ENCODE data around the gene PACS2.

The PACS2 gene

DNA sequence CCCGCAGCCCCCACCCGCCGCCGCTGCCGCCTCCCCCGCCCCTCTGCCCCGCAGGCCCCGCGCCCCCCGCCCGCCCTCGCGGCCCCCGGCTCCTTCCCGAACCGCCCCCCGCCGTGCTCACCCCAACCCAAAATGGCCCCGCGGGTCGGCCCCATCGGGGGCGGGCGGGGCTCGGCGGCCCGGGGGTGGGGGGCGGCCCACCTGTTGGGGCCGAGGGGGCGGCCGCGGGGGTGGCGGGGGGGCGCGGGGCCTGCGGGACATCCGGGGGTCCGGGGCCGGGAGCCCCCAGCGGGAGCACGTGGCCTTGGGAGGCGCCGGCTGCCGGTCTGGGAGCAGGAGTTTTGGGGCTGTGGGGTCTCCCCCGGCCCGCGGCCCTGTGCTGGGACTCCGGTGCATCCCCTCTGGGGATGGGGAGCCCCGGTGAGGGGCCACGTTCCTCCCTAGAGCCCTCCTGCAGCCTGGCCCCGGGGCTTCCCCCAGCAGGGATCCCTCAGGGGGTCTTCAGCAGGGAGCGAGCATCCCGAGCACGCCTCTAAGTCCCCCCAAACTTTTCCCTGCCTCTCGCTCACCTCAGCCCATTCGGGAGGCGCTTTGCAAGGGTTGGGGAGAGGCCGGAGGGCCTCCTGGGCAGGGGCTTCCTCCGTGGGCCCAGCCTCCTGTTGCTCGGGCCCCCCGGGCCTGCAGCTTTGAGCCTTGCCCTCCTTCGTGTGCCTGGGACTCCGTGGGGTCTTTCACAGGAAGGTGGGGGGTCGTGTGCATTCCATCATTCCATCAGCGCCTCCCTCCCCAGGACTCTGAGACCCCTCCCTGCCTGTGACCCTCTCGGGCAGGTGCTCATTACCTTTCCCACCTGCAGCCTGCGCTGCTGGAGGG is 105.8 kb downstream of the PACS2 start:
- no peak for DNase-seq (ENCODE audit: low read depth, low spot score)

DNA sequence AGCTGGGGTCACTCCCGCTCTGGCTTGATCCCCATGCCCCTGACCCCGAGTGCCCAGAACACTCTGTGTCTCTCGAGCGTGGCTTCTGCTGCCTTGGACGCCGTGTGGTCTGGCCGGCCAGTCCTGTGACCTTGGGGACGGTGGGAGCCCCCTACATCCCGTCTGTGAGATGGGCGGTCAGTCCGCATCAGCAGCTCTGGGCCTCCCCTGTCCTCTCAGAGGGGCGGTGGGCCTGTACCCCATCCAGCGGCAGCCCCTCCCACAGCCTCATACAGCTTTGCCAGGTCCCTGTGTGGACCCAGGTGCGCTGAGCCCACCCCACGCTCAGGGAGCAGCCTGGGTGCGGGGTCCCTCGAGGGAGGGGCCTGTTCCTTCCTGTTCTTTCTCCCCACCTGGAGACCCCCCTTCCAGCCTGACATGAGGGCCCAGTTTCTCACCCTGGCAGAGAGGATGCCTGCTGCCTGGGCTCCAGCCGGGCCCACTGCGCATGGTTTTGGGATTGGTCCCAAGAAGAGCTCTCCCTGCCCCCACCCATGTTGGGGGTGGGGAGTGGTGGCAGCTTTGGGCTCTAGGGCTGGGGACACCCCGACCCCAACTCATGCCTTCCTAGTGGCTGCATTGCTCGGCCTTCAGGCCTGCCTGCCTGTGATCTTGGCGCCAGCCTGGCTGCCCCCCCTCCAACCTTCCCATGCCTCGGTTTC is 106.6 kb downstream of the PACS2 start:
- DNase-seq (ENCODE audit: low read depth, low spot score): no peak

DNA sequence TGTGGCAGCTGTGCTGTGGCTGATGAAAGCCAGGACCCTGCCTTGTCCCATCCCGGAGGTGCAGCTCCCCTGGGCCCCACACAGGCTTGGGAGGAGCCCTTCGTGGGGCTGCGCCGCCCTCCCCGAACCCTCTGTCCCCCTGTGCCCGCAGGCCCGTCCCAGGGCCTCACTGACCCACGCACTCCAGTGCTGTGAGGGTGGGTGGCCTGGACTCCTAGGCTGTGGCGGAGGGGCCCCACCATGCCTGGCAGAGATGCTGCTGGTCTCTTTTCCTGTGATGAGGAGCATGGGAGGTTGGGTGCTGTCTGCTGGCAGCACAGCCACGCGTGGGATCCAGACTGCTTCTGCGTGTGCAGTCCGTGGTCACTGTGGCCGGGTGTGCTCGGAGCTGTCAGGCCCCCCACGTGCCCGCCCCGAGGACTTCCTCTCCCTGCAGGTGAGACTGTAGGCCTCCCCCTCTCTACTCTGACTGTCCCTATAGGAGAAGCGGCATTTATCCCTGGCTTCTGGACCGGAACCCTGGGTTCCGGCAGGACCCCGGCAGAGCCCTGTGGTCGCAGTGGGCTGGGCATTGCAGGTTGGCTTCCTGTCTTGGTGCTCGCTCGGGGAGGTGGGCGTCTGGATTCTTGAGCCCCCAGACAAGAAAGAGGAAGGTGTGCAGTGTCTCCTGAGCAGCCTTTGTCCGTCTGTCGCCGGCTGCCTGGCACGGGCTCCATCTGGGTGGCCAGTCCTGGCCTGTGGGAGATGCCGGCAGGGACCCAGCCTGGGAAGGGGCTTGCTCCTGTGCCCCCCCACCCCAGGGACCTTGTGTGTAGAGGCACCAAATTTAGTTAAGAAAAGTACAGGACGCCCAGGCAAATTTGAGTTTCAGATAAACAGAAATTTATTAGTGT is 107.4 kb downstream of the PACS2 start:
- DNase-seq (ENCODE audit: low read depth, low spot score): no peak

DNA sequence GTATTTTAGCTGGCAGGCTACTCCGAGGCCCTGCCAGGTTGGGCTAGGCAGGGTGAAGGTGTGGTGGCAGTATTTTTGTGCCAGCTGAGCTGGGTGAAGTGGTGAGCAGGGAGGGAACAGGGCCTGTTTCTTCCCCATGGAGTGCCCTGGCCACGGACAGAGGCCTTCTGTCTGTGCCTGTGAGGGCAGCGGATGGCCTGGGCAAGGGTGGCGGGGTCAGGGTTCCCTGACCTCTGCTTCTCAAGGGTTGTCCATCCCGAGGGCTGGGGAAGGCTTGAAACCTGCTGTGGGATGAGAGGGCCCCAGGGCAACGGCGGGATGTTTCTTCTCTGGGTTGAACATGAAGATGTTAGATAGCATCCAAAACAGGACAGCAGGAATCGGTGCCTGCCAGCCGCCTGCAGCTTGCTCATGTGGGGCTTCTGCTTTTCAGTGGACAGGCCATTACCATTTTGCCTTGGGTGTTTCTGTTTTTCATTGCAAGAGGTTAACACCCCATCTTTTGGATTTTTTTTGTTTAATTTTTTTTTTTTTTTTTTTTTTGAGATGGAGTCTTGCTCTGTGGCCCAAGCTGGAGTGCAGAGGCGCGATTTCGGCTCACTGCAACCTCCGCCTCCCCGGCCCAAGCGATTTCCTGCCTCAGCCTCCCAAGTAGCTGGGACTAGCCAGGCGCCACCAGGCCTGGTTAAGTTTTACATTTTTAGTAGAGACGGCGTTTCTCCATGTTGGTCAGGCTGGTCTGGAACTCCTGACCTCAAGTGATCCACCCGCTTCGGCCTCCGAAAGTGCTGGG is 108.3 kb downstream of the PACS2 start:
- DNase-seq (ENCODE audit: low read depth, low spot score): no peak

DNA sequence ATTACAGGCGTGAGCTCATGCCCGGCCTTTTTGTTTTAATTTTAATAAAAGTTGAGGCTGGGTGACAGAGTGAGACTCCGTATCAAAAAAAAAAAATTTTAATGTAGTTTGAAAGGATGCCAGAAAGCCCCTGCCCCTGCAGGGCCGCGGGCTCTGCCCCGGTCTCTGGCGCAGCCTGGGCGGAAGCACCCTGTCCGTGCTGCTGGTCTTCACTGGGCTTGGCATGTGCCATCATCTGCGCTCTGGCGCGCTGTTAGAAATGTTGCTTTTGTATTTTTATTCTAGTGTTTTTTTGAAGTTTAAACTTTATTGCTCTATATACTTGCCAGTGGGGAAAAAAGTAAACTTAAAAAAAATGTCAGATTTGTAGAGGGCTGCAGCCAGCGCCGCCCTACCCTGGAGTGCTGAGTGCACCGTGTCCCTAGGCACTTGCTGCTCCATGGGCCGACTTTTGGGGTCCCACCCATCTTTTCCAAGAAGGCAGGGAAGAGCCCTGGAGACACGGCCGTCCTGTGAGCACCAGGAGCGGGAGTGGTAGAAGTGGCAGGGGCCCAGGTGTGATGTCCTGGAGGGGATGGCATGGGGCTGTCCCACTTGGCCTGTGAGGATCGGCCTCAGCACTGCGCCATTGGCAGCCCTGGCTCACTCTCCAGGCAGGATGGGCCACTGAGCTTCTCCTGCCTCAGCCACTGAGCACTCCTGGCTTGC is 109.1 kb downstream of the PACS2 start:
- DNase-seq (ENCODE audit: low read depth, low spot score): no peak

DNA sequence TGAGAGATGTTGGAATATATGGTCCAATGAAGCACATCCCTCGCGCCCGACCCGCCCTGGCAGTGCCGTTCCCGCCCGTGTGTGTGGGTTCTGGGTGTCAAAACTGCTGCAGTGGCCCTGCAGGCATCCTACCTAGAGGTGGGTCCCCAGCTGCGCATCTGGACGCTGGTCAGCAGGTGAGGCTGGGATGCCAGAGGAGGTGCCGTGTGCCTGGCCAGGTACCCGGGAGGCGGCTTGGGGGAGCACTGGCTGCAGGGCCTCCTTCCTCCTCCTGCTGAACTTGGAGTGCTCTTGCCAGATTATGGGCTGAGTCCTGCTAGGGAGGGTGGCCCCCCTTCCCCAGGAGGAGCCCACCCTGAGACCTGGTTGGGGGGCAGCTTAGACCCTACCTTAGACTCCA is 110.3 kb downstream of the PACS2 start:
- no peak for DNase-seq (ENCODE audit: low read depth, low spot score)

DNA sequence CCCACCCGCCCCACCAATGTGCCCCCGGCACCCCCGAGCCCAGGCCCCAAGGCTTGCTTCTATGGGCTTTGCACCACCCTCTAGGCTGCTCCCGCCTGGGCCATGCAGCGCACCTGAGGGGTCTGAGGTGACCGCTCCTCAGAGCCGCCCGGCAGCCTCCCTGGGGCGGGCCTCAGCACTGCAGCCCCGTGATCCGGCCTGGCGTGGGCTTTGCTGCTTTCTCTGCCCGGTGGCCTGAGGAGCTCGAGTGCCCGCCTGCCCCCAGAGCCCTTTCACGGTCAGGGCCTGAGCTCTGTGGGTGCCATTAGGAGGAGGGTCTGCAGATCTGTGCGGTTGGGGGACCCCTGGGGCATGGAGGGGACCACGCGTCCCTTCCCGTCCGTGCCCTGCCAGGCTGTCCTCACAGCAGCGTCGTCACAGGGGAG is 111.3 kb downstream of the PACS2 start:
- no peak for DNase-seq (ENCODE audit: low read depth, low spot score)

DNA sequence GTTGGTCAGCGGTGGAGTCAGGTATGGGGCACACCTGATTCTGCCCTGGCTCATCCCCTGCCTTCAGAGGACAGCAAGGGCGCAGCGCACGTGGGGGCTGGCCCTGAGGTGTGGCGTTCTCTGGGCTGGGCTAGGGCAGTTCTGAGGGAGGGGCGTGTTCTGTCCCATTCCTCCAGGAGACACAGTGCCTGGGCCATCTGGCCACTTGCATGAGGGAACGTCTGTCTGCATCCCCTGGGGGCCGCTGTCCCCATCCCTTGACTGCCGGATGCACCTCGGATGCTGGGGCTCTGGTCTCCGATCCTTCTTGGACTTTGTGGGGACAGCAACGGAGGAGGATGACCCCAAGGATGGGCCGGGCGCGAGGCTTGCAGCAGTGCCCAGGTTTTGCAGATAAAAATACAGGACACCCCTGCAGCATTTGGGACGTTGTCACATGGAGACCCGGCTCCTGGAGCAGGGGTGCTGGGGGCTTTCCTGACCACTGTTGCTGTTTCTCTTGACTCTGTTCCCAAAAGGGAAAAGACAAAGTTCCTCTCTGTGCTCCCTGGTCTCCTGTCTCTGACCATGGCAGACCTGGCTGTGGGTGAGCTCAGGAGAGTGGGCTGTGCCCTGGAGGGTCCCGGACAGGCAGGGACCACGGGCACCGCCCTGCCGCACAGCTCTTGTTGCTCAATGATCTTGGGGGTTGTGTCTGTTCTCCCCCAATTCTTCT is 112.0 kb downstream of the PACS2 start:
- no peak for DNase-seq (ENCODE audit: low read depth, low spot score)

DNA sequence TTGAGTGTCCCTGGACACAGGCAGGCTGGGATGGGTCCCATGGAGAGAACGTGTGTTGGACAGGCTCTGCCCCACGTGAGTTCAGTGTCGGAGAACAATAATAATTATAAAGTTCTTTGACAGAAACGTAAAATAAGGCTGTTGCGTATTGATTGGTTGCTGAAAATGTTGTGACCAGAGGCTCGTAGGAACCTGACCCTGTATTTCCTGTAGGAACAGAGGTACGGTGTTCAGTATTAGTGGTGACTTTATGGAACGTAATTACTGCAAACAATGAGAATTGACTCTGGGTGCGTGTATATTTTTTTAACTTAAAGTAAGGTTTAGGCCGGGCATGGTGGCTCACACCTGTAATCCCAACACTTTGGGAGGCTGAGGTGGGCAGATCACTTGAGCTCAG is 112.9 kb downstream of the PACS2 start:
- no peak for DNase-seq (ENCODE audit: low read depth, low spot score)

DNA sequence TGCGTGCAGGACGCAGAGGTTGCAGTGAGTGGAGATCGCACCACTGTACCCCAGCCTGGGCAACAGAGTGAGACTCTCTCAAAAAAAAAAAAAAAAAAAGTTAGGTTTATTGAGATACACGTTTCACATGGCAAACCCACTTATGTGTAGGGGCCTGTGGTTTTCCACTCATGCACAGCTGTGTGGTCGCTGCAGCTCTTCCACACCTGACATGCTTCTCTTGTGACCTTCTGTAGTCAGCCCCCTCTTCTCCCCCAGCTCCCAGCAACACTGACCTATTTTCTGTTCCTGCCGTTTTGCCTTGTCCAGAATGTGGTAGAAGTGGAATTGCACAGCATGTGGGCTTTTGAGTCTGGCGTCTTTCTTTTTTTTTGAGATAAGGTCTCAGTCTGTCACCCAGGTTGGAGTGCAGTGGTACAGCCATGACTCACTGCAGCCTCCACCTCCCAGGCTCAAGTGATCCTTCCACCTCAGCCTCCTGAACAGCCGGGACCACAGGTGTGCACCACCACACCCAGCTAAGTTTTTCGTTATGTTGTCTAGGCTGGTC is 113.5 kb downstream of the PACS2 start:
- DNase-seq (ENCODE audit: low read depth, low spot score): no peak

DNA sequence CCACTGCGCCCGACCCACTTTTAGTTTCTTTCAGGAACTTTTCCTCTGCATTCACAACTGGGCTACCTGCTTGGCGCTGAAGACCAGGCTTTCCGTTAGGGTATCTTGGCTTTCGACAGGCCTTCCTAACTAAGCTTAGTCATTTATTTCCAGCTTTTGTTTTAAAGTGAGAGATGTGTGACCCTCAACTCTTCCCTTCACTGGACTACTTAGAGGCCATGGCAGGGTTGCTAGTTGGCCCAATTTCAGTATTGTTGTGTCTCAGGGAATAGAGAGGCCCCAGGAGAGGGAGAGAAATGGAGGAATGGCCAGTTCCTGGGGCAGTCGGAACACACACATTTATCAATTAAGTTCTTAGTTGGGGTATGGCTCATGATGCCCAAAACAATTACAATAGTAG is 115.5 kb downstream of the PACS2 start:
- no peak for DNase-seq (ENCODE audit: low read depth, low spot score)

DNA sequence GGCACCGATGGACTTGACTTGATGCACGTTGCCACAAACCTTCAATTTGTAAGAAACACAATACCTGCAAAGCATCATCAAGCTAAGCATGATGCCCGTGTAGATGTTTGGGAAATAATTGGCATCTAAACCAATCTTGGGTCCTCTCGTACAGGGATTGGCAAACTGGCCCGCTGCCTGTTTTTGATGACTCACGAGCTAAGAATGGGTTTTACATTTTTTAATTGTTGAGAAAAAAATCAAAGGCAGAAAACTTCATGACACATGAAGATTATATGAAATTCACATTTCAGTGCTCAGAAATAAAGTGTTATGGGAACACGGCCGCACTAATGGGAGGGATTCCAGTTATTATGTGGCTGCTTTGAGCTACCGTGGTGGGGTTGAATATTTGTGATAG is 116.0 kb downstream of the PACS2 start:
- no peak for DNase-seq (ENCODE audit: low read depth, low spot score)

DNA sequence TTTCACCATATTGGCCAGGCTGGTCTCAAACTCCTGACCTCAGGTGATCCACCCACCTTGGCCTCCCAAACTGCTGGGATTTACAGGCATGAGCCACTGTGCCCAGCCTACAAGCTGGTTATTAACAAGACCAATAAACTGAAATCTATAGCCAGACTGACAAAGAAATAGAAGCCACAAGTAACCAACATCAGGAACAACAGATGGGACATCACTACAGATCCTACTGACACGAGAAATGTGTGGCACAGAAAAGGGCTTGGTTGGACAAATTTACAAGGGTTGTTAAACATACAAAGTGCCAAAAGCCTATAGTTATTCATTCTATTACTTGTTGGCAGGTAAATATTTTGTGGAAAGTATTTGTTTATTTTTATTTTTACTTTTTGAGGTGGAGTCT is 116.7 kb downstream of the PACS2 start:
- DNase-seq (ENCODE audit: low read depth, low spot score): no peak

DNA sequence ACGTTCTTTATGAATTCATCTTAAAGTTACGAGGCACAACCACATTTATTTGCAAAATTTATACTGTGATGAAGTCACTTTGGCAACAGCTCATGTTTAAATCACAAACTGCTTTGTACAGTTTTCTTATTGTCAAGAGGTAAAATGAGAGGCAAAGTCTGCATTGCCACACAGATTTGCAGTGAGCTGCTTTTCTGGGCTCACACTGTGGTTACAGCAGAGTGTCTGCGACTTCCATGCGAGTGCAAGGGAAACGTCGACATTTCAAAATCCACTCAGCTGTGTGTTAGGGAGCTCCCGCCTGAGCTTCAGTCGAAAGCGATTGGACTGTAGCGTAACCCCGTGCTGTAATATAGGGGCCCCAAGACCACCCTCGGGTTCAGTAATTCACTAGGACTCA is 118.1 kb downstream of the PACS2 start:
- no peak for DNase-seq (ENCODE audit: low read depth, low spot score)

DNA sequence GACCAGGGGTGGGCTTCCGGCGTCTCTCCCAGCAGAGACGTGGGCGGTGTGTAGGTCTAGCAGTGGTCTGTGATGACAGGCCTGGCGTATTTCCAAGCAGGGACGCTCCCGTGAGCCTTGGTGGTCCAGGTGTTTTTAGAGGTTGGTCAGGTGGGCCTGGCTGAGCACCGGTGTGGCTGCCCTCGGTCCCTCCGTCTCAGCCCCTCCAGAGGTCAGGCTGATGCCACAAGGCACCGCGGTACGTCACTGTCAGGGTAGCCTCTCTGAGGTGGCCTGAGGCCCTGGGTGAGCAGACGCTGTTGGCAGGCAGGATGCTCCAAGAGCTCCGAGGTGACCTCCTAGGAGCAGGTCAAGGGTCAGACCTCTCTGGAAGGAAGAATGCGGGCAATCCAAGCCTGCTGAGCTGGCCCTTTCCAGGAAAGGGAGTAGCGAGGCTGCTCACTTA is 118.6 kb downstream of the PACS2 start:
- DNase-seq (ENCODE audit: low read depth, low spot score): no peak

DNA sequence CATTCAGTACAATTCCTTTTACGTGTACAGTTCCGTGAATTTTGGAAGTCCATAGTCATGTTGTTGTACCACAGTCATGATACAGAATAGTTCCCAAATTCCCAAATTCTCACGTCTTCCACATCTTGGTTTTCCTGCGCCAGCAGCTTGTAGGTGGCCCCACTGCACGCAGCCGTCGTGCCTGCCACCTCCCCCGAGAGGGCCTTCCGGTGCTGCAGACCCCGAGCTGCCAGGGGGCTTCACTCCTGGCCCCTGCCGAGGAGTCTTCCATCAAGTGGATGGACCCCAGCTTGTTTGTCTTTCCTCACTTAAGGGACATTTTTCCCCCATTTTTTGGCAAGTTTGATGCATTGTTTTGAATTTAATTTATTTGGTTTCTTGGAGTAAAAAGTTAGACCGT is 121.9 kb downstream of the PACS2 start:
- DNase-seq (ENCODE audit: low read depth, low spot score): no peak

DNA sequence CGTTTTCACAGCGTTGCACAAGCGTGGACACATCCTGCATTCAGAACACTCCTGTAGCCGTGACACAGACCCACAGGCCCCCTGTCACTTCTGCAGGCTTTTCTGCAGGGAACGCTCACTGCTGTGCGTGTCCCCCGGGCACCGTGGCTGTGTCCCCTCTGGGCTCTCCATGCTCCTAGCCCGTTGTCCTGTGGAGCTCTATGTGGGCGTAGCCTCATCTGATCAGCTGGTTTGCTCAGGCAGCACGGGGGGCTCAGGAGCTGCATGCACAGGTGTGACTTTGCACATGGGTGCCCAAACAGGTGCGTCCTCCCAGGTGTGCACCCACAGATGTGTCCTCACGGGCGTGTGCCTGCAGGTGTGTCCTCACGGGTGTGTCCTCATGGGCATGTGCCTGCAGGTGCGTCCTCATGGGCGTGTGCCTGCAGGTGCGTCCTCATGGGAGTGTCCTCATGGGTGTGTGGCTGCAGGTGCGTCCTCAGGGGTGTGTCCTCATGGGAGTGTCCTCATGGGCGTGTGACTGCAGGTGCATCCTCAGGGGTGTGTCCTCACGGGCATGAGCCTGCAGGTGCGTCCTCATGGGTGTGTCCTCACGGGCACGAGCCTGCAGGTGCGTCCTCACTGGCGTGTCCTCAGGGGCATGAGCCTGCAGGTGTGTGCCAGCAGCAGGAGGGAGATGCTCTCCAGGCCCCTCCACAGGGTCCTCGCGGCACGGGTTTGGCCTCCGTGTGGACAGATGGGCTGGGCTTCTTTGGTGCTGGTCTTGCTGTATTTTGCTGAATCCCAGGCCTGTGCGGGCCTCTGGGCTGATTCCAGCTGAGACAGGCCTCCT is 122.6 kb downstream of the PACS2 start:
- DNase-seq (ENCODE audit: low read depth, low spot score): no peak

DNA sequence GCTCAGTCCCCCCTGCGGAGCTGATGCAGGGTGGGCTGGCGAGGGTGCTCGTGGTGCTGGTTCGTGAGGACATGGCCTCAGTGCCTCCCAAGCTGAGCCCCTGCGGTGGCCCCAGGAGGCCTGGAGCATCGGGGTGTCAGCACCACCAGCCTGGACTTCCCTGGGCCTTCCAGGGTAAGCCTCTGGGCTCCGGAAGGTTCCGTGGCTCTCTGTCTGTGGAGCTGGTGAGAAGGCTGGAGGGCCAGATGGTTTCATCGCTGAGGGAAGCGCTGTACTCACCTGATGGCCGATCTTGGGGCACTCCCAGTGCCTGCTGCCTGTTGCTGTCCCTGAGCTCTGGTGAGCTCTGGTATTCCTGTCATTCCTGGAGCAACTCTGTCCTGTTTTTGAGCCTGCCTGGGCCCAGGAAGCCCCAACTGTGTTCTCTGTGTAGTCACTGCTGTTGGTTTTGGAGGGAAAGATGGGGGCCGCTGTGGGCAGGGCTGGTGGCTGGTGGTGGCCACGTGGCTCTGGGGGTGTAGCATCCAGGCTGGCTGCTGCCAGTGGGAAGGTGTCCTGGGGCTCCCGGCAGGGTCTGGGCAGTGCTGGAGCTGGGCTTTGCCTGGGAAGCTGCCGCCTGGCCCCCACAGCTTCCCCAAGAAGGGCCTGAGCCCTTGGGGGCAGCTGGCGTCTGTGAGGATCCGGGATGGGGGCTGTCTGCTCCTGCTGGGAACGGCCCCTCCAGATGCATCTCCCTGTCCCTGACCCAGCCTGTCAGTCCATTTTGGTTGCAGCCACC is 123.4 kb downstream of the PACS2 start:
- no peak for DNase-seq (ENCODE audit: low read depth, low spot score)
